Measurements from ENCODE around the gene SHISAL2A. TPM values are rescaled to one million over a fixed set of nuclear protein-coding genes. Genes with fewer than 3 reads are reported as not detected.

The SHISAL2A gene
- total and polyA plus RNA-seq, 2 of the 8 experiments (the other 6 are each of a cell fraction or from before 2014, with no cell fraction given) = 0.74 to 2.1 TPM

DNA sequence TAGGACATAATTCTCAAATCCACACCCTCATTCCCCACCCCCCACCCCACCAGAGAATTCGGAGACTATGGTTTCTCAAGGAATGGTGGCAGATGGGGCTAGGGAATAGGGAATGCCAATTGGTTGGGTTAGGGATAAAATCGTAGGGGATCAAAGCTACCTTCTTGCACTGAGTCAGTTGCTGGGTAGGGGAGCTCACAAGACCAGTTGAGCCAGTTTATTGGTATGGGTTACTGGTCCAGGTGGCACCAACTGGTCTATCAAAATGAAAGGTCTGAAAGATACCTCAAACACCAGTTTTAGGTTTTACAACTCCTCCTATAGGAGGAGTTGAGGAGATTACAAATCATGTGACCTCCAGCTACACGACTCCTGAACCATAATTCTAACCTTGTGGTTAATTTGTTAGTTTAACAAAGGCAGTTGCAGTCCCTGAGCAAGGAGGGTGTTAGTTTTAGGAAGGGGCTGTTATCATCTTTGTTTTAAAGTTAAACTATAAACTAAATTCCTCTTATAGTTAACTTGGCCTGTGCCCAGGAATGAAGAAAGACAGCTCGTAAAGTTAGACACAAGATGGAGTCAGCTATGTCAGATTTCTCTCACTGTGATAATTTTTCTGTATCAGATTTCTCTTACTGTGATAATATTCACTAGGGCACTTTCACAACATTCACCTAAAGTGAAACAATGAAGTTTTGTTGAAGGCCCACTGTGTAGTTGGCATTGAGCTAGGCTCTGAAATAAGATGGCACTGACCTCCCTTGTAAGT, 2.5 kb downstream of the SHISAL2A start:
- H3K4me3 ChIP-seq (ENCODE audit: extremely low read depth in 1 of 4, insufficient read depth in 2 of 4, low read depth in 3 of 4, low read length in 4 of 4) = no peak overlapping the region
- no peak overlapping the region for H3K23ac ChIP-seq (ENCODE audit: insufficient read length)
- no peaks in the 10 kb centered on the region for H4K20me1 ChIP-seq (replicated peaks in 1 of 2; ENCODE audit: control insufficient read depth in 1 of 2, insufficient read depth in 2 of 2, low read length in 2 of 2)
- no peak overlapping the region for H2BK5ac ChIP-seq (ENCODE audit: low read depth, low read length)
- H2AFZ ChIP-seq (ENCODE audit: low read length) = no peak overlapping the region
- H3K4ac ChIP-seq (replicated peaks; ENCODE audit: insufficient read length, low read depth, low read length) = no peak overlapping the region
- H2BK15ac ChIP-seq (ENCODE audit: low read length) = no peak overlapping the region
- no peak overlapping the region for H3K27ac ChIP-seq (ENCODE audit: low read depth, low read length)
- H4K8ac ChIP-seq (ENCODE audit: extremely low read depth, insufficient read depth, low read length) = no peak overlapping the region
- no peaks in the 10 kb centered on the region for H3K36me3 ChIP-seq (ENCODE audit: control insufficient read depth in 2 of 4, insufficient read depth in 4 of 4, low read length in 3 of 4)
- H3K56ac ChIP-seq (replicated peaks; ENCODE audit: insufficient read length, low read depth, low read length) = no peak overlapping the region
- H2BK12ac ChIP-seq (ENCODE audit: low read depth, low read length) = no peak overlapping the region
- DNase-seq (ENCODE audit: low read depth in 1 of 2, low spot score in 2 of 2) = no peak
- H3K4me2 ChIP-seq (ENCODE audit: insufficient read depth in 1 of 2, low read depth in 2 of 2, low read length in 2 of 2) = no peak overlapping the region
- no peak overlapping the region for H3K18ac ChIP-seq (ENCODE audit: extremely low read depth, low read length)
- no peak overlapping the region for H3K14ac ChIP-seq (ENCODE audit: insufficient read length)
- TF ChIP-seq TAF7 (optimal IDR thresholded peaks at IDR 0.05; ENCODE audit: borderline replicate concordance, low read depth, low read length) (no peak), RXRA (IDR thresholded peaks at IDR 0.05; ENCODE audit: insufficient read depth, low read depth, low read length) (no peak)
- H3K79me2 ChIP-seq (ENCODE audit: control insufficient read depth in 1 of 2, insufficient read depth in 2 of 2, low read length in 2 of 2) = no peaks in the 10 kb centered on the region
- no peak overlapping the region for H3K9ac ChIP-seq (replicated peaks in 1 of 4; ENCODE audit: extremely low read depth in 1 of 4, low read depth in 3 of 4, low read length in 3 of 4)
- H2AK5ac ChIP-seq (ENCODE audit: low read depth, low read length) = no peak overlapping the region
- POLR2A ChIA-PET (ENCODE audit: partially characterized antibody) = no interaction called here
- peaks cover 2 to 10% (median 4%) of the 10 kb centered on the region in 4 experiments; a peak in 6 of 7 replicates for H3K4me1 ChIP-seq (replicated peaks in 1 of 4; ENCODE audit: control insufficient read depth in 3 of 4, insufficient read depth in 4 of 4, low read length in 3 of 4)
- H3K27me3 ChIP-seq (replicated peaks in 1 of 4; ENCODE audit: control insufficient read depth in 3 of 4, extremely low read depth in 1 of 4, insufficient read depth in 3 of 4, low read length in 3 of 4) = peaks cover 26 to 38% (median 36%) of the 10 kb centered on the region in 4 experiments
- no peak for FAIRE-seq
- no peaks in the 10 kb centered on the region for H3K79me1 ChIP-seq (ENCODE audit: low read depth, low read length)
- H3K9me3 ChIP-seq (ENCODE audit: insufficient read depth in 2 of 2, low read depth in 1 of 2, low read length in 1 of 2) = no peaks in the 10 kb centered on the region
- CTCF ChIA-PET (ENCODE audit: partially characterized antibody) = interaction anchor here (1.2 to 1.3 kb wide), 2 partner anchors 13 to 34 kb away, joined by 3 read pairs; no protein-coding TSS in a partner anchor
- H3K23me2 ChIP-seq (ENCODE audit: low read depth, low read length) = peaks cover 7% of the 10 kb centered on the region; the same call in 1 of the 2 replicates
- no peak overlapping the region for H4K91ac ChIP-seq (replicated peaks; ENCODE audit: insufficient read length, low read length)
- H2BK120ac ChIP-seq (replicated peaks; ENCODE audit: low read depth, low read length) = no peak overlapping the region
- no peak overlapping the region for H2BK20ac ChIP-seq (ENCODE audit: low read length)
- WGBS, 2 experiments (ENCODE audit: extremely low coverage in 1 of 2, insufficient coverage in 1 of 2, insufficient read length in 1 of 2, insufficient replicate concordance in 2 of 2, low coverage in 1 of 2, low lambda C conversion rate in 2 of 2, missing lambda C conversion rate in 1 of 2) = 81% methylated on average over 4 of the region's 4 CpGs; no CpG with 5 or more reads in 1 of the 2 experiments
- no peak overlapping the region for H4K5ac ChIP-seq (ENCODE audit: insufficient read length, low read depth, low read length)

Measured in H1 (cell line).